ENCODE data around the gene PPT2. TPM values are rescaled to one million over a fixed set of nuclear protein-coding genes. Genes with fewer than 3 reads are reported as not detected.
"Not testable (repeated sequence)": the region's sequence is repeated elsewhere in the genome, so short reads cannot be mapped to it uniquely, and the experiment has no call there.

PPT2 gene
- total RNA-seq, 4 donors from 2014 or later: 13.0 to 26.1 (median 24.1) TPM

- peaks cover 26 to 57% of the 10 kb centered on the region in 2 donors for H3K4me1 ChIP-seq
- H3K4me3 ChIP-seq (replicated peaks in 1 of 3): no peak overlapping the region
- no peak for DNase-seq
- intact Hi-C loops (cut with DNase I): no loop called here
- no peak for TF ChIP-seq POLR2A (IDR thresholded peaks at IDR 0.05)
- TF ChIP-seq, protein P1, sequence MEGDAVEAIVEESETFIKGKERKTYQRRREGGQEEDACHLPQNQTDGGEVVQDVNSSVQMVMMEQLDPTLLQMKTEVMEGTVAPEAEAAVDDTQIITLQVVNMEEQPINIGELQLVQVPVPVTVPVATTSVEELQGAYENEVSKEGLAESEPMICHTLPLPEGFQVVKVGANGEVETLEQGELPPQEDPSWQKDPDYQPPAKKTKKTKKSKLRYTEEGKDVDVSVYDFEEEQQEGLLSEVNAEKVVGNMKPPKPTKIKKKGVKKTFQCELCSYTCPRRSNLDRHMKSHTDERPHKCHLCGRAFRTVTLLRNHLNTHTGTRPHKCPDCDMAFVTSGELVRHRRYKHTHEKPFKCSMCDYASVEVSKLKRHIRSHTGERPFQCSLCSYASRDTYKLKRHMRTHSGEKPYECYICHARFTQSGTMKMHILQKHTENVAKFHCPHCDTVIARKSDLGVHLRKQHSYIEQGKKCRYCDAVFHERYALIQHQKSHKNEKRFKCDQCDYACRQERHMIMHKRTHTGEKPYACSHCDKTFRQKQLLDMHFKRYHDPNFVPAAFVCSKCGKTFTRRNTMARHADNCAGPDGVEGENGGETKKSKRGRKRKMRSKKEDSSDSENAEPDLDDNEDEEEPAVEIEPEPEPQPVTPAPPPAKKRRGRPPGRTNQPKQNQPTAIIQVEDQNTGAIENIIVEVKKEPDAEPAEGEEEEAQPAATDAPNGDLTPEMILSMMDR (IDR thresholded peaks at IDR 0.05): no peak
- H3K27me3 ChIP-seq: no peaks in the 10 kb centered on the region
- H3K36me3 ChIP-seq: peaks cover 6 to 13% of the 10 kb centered on the region in 2 donors
- H3K9me3 ChIP-seq: no peaks in the 10 kb centered on the region
- peak overlapping the region; percentile 97 to 99 (median 98) for H3K27ac ChIP-seq
- 84 to 86% methylated on average over 8 of the region's 8 CpGs for WGBS, 2 donors
Measured at GRCh38 chr6:32190911-32191677, 37.2 kb downstream of the PPT2 start.

- Histone ChIP-seq H3K4me1 (peaks cover 21 to 54% of the 10 kb centered on the region in 2 donors), H3K9me3 (no peaks in the 10 kb centered on the region), H3K27ac (peak overlapping the region; percentile 51 to 99 (median 53)), H3K27me3 (no peaks in the 10 kb centered on the region), H3K36me3 (peaks cover 6 to 9% of the 10 kb centered on the region in 2 donors), H3K4me3 (replicated peaks in 1 of 3) (no peak overlapping the region)
- intact Hi-C loops (cut with DNase I): no loop called here
- TF ChIP-seq, protein P1 (IDR thresholded peaks at IDR 0.05): no peak
- TF ChIP-seq POLR2A (IDR thresholded peaks at IDR 0.05): no peak
- WGBS, 2 donors: 70 to 81% methylated on average over 14 to 15 of the region's 15 CpGs
- no peak for DNase-seq
Measured at GRCh38 chr6:32191696-32192607, 38.0 kb downstream of the PPT2 start.

- H3K36me3 ChIP-seq: peaks cover 2% of the 10 kb centered on the region in 2 donors
- no peaks in the 10 kb centered on the region for H3K27me3 ChIP-seq
- TF ChIP-seq, protein P1 (IDR thresholded peaks at IDR 0.05): no peak
- WGBS, 2 donors: 40 to 42% methylated on average over 5 of the region's 5 CpGs
- H3K27ac ChIP-seq: peak within 1 kb of the TSS; percentile 51 to 99 (median 53)
- H3K4me3 ChIP-seq (replicated peaks in 1 of 3): no peak within 1 kb of the TSS
- intact Hi-C loops (cut with DNase I): no loop called here
- no peaks in the 10 kb centered on the region for H3K9me3 ChIP-seq
- peak in 1 of 2 donors; percentile 26 for DNase-seq
- H3K4me1 ChIP-seq: peaks cover 24 to 54% of the 10 kb centered on the region in 2 donors
Measured at GRCh38 chr6:32192608-32193039, 38.7 kb downstream of the PPT2 start, which contains the start of gene GPSM3. TSS of gene GPSM3 (minus strand) at chr6:32192643. CDS start at chr6:32192513, 130 bp downstream.

GRCh38 chr6:32193096-32193495, 39.2 kb downstream of the PPT2 start:
- H3K27me3 ChIP-seq; H3K36me3 ChIP-seq; intact Hi-C loops (cut with DNase I); DNase-seq; H3K9me3 ChIP-seq; H3K4me3 ChIP-seq (replicated peaks in 1 of 3): not testable (repeated sequence)
- WGBS, 2 donors: 79 to 86% methylated on average over 13 of the region's 13 CpGs
- Histone ChIP-seq H3K4me1 (peaks cover 23 to 50% of the 10 kb centered on the region in 2 donors), H3K27ac (peak overlapping the region; percentile 51 to 99 (median 53))

- no peaks in the 10 kb centered on the region for H3K36me3 ChIP-seq
- intact Hi-C loops (cut with DNase I): no loop called here
- no peak for TF ChIP-seq POLR2A (IDR thresholded peaks at IDR 0.05)
- TF ChIP-seq, protein P1 (IDR thresholded peaks at IDR 0.05): no peak
- no peaks in the 10 kb centered on the region for H3K9me3 ChIP-seq
- peak overlapping the region in 2 of 3 donors; percentile 97 to 99 for H3K27ac ChIP-seq
- 87 to 89% methylated on average over 4 of the region's 4 CpGs for WGBS, 2 donors
- no peaks in the 10 kb centered on the region for H3K27me3 ChIP-seq
- no peak for DNase-seq
- H3K4me3 ChIP-seq (replicated peaks in 1 of 3): no peak overlapping the region
- peaks cover 11 to 40% of the 10 kb centered on the region in 2 donors for H3K4me1 ChIP-seq
Measured at GRCh38 chr6:32194388-32194787, 40.4 kb downstream of the PPT2 start.

Data from thyroid gland (tissue), 4 donors.